Fibroblast of lung (primary cell): ENCODE results near the gene NCBP2.

ENCODE experiments used
- CTCF ChIP-seq, 2 donors: IDR thresholded peaks in 1 of 2; conservative IDR thresholded peaks in 1 of 2; 1 replicate in 1 of 2; 2 replicates in 1 of 2; pipeline ENCODE4 v1.5.1; 2011 to 2012; ENCODE audit warnings: low read length in 2 of 2, control low read depth in 1 of 2, inconsistent platforms in 1 of 2, low read depth in 1 of 2, mild to moderate bottlenecking in 1 of 2
- EZH2 ChIP-seq: IDR thresholded peaks from 2 replicates; pipeline ENCODE4 v1.5.1; 2012; ENCODE audit warnings: low read length, control low read depth, mild to moderate bottlenecking; ENCODE audit errors: missing control alignments

GRCh38 chr3:196971094-196971698 lies 28.9 kb upstream of the NCBP2 start:
- TF ChIP-seq CTCF (conservative IDR thresholded peaks at IDR 0.05 in 1 of 2, IDR thresholded peaks at IDR 0.05 in 1 of 2; ENCODE audit: low read depth in 1 of 2, low read length in 2 of 2) = no peak
- TF ChIP-seq EZH2 = no peak
